ENCODE measurements around the gene TNK2. TPM values are rescaled to one million over a fixed set of nuclear protein-coding genes. Genes with fewer than 3 reads are reported as not detected.
"Not testable (repeated sequence)": the region's sequence is repeated elsewhere in the genome, so short reads cannot be mapped to it uniquely, and the experiment has no call there.

Gene TNK2
- total RNA-seq, 1 donor from 2014 or later = 132 TPM

GRCh38 chr3:195946910-195947699 lies 38.8 kb upstream of the TNK2 start:
- CTCF ChIA-PET; ATAC-seq (ENCODE audit: low read depth); intact Hi-C loops (cut with micrococcal nuclease); H3K9me3 Mint-ChIP-seq; H3K27me3 Mint-ChIP-seq; H3K4me1 Mint-ChIP-seq; H3K27ac Mint-ChIP-seq; H3K4me3 Mint-ChIP-seq; DNase-seq; POLR2A ChIA-PET: not testable (repeated sequence)
- peaks cover 44% of the 10 kb centered on the region for H3K36me3 Mint-ChIP-seq (ENCODE audit: low read depth)

- ATAC-seq (ENCODE audit: low read depth); H3K27ac Mint-ChIP-seq; CTCF ChIA-PET; H3K4me3 Mint-ChIP-seq; intact Hi-C loops (cut with micrococcal nuclease); H3K4me1 Mint-ChIP-seq; DNase-seq; H3K9me3 Mint-ChIP-seq; H3K27me3 Mint-ChIP-seq: not testable (repeated sequence)
- POLR2A ChIA-PET = interaction anchor here (0.7 kb wide), 1 partner anchor 61 kb away, joined by 3 read pairs; no protein-coding TSS in a partner anchor
- peaks cover 53% of the 10 kb centered on the region for H3K36me3 Mint-ChIP-seq (ENCODE audit: low read depth)
Measured at GRCh38 chr3:195941265-195941815, 33.0 kb upstream of the TNK2 start.

- DNase-seq; H3K27me3 Mint-ChIP-seq; H3K4me1 Mint-ChIP-seq; ATAC-seq (ENCODE audit: low read depth); H3K4me3 Mint-ChIP-seq; CTCF ChIA-PET; H3K9me3 Mint-ChIP-seq; intact Hi-C loops (cut with micrococcal nuclease); H3K27ac Mint-ChIP-seq: not testable (repeated sequence)
- POLR2A ChIA-PET = interaction anchor here (0.7 kb wide), 1 partner anchor 62 kb away, joined by 3 read pairs; no protein-coding TSS in a partner anchor
- peaks cover 53% of the 10 kb centered on the region for H3K36me3 Mint-ChIP-seq (ENCODE audit: low read depth)
Measured at GRCh38 chr3:195940806-195941205, 32.5 kb upstream of the TNK2 start.

GRCh38 chr3:195939526-195940470 lies 31.4 kb upstream of the TNK2 start:
- POLR2A ChIA-PET, H3K27ac Mint-ChIP-seq, H3K9me3 Mint-ChIP-seq: not testable (repeated sequence)

GRCh38 chr3:195933044-195933430 lies 24.7 kb upstream of the TNK2 start:
- ATAC-seq (ENCODE audit: low read depth); H3K27ac Mint-ChIP-seq; H3K4me1 Mint-ChIP-seq; DNase-seq; H3K27me3 Mint-ChIP-seq; intact Hi-C loops (cut with micrococcal nuclease); H3K4me3 Mint-ChIP-seq; POLR2A ChIA-PET; H3K36me3 Mint-ChIP-seq (ENCODE audit: low read depth); H3K9me3 Mint-ChIP-seq: not testable (repeated sequence)
- CTCF ChIA-PET = interaction anchor here (1.1 to 1.3 kb wide), 4 partner anchors 38 to 82 kb away, joined by 3 to 4 read pairs (median 3); no protein-coding TSS in a partner anchor

More at GRCh38 chr3:195939526-195940470, 31.4 kb upstream of the TNK2 start:
- H3K4me1 Mint-ChIP-seq; intact Hi-C loops (cut with micrococcal nuclease); ATAC-seq (ENCODE audit: low read depth); DNase-seq; CTCF ChIA-PET; H3K4me3 Mint-ChIP-seq; H3K27me3 Mint-ChIP-seq: not testable (repeated sequence)
- peaks cover 50% of the 10 kb centered on the region for H3K36me3 Mint-ChIP-seq (ENCODE audit: low read depth)

- intact Hi-C loops (cut with micrococcal nuclease) = no loop called here
- no peaks in the 10 kb centered on the region for H3K4me1 Mint-ChIP-seq
- TF ChIP-seq CTCF (IDR thresholded peaks at IDR 0.05) = no peak
- POLR2A ChIA-PET = no interaction called here
- peaks cover 2% of the 10 kb centered on the region for H3K36me3 Mint-ChIP-seq (ENCODE audit: low read depth)
- H3K9me3 Mint-ChIP-seq = no peaks in the 10 kb centered on the region
- CTCF ChIA-PET = interaction anchor here (0.6 to 1.3 kb wide), 4 partner anchors 38 to 73 kb away, joined by 3 to 4 read pairs (median 4); no protein-coding TSS in a partner anchor
- no peak overlapping the region for H3K4me3 Mint-ChIP-seq
- ATAC-seq (ENCODE audit: low read depth) (no peak), DNase-seq (no peak)
- H3K27me3 Mint-ChIP-seq = no peaks in the 10 kb centered on the region
- no peak overlapping the region for H3K27ac Mint-ChIP-seq
Measured at GRCh38 chr3:195932418-195933043, 24.2 kb upstream of the TNK2 start.
